Activated CD4-positive, alpha-beta T cell treated with anti-CD3 and anti-CD28 coated beads, Interleukin-2, amount 10 ng/mL, durations not matched to agents 7 days and 5 days (primary cell): ENCODE results near the gene PTPRN2. TPM values are rescaled to one million over a fixed set of nuclear protein-coding genes. Genes with fewer than 3 reads are reported as not detected.

ENCODE experiments used
- CTCF ChIA-PET: fragments of 350-600 bp; sonication (Branson Sonifier 250); formaldehyde crosslinking; loops from one replicate; lab custom pipeline; 2021; ENCODE audit warnings: antibody characterized with exemption; lab: Charles Lee
- POLR2A ChIA-PET: fragments of 350-600 bp; sonication (Branson Sonifier 250); formaldehyde crosslinking; loops from one replicate; lab custom pipeline; 2021; ENCODE audit warnings: antibody characterized with exemption; lab: Charles Lee
- DNase-seq: peaks from one replicate; pipeline ENCODE4 v3.0.0-alpha.2; 2020
- H3K27ac Mint-ChIP-seq: one replicate; pipeline ENCODE4 v1.8.0; 2021; ENCODE audit warnings: mild to moderate bottlenecking, moderate library complexity, mixed read lengths
- H3K27me3 Mint-ChIP-seq: one replicate; pipeline ENCODE4 v1.8.0; 2021; ENCODE audit warnings: mixed read lengths
- H3K36me3 Mint-ChIP-seq: one replicate; pipeline ENCODE4 v1.8.0; 2021; ENCODE audit warnings: low read depth, mixed read lengths
- H3K4me1 Mint-ChIP-seq: one replicate; pipeline ENCODE4 v1.8.0; 2021; ENCODE audit warnings: mixed read lengths
- H3K4me3 Mint-ChIP-seq: one replicate; pipeline ENCODE4 v1.8.0; 2021; ENCODE audit warnings: mild to moderate bottlenecking, moderate library complexity, mixed read lengths
- H3K9me3 Mint-ChIP-seq: one replicate; pipeline ENCODE4 v1.8.0; 2021; ENCODE audit warnings: mixed read lengths
- total RNA-seq, 2 experiments: library from RNA; stranded (reverse); gene quantifications; one replicate each; pipeline ENCODE4 v1.2.3, GENCODE V29; 2021

Gene PTPRN2
- total RNA-seq, 2 experiments from 2014 or later = 2.6 to 2.7 TPM

DNA sequence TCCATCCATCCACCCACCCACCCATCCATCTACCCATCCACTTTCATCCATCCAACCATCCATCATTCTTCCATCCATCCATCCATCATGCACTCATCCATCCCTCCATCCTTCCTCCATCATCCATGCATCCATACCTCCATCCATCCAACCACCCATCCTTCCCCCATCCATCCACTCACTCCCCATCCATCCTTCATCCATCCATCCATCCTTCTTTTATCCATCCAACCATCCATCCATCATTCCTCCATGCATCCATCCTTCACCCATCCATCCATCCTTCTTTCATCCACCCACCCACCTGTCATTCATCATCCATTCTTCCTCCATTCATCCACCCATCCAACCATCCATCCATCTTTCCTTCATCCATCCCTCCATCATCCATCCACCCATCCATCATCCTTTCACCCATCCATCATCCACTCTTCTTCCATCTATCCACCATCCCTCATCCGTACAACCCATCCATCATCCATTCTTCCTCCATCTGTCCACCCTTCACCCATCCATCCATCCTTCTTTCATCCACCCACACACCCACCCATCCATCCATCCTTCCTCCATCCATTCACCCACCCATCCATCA, 822.6 kb downstream of the PTPRN2 start:
- Mint-ChIP-seq H3K27ac (no peak overlapping the region), H3K4me3 (no peak overlapping the region), H3K9me3 (peaks cover 10% of the 10 kb centered on the region), H3K27me3 (peaks cover 7% of the 10 kb centered on the region), H3K36me3 (no peaks in the 10 kb centered on the region), H3K4me1 (peaks cover 5% of the 10 kb centered on the region)
- DNase-seq = no peak
- POLR2A ChIA-PET = no interaction called here
- CTCF ChIA-PET = no interaction called here

DNA sequence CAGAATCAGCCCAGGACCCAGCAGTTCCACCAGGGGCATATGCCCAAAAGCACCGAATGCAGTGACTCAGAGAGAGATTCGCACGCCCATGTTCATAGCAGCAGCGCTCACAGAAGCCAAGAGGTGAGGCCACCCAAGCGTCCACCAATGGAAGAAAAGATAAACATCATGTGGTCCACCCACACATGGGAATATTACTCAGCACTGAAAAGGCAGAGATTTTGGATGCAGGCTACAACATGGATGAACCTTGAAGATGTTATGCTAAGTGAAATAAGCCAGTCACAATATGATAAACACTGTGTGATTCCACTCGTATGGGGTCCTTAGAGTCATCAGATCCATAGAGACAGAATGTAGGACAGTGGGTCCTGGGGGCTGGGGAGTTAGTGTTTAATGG, 823.4 kb downstream of the PTPRN2 start:
- peaks cover 5% of the 10 kb centered on the region for H3K4me1 Mint-ChIP-seq
- peaks cover 7% of the 10 kb centered on the region for H3K27me3 Mint-ChIP-seq
- ChIA-PET POLR2A (no interaction called here), CTCF (no interaction called here)
- no peak overlapping the region for H3K4me3 Mint-ChIP-seq
- no peaks in the 10 kb centered on the region for H3K36me3 Mint-ChIP-seq
- DNase-seq = no peak
- peaks cover 10% of the 10 kb centered on the region for H3K9me3 Mint-ChIP-seq
- no peak overlapping the region for H3K27ac Mint-ChIP-seq

DNA sequence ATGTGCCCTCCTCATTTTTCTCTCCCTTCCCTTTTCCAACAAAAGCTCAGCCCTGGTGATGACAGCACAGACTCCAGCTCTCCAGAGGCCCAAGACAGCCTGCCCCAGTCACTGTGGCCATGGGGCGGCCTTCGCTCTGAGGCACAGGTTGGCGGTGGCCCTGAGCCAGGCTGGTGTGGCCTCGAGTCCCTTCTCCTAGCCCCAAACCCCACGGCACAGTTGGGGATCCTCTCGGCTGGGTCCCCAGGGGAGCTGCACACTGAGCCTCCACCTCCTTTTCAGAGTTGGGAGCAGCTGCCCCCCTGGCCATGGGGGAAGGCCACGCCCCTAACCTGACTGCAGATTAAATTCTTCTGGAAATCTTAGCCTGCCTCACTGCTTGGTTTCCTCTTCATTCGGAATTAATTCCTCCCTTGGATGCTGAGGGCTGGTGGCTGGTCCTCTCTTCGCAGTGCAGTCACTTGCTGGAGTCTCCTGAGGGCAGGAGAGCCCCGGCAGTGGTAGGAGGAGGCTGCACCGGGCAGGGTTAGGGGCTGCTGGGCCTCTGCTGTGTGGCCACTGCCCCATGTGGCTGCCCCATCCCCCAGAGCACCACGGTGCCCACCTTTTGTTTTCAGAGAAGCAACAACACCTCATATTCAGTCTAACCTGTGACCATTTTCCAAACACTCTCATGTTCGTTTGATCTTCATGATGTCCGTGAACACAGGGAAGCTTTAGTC, 824.2 kb downstream of the PTPRN2 start:
- DNase-seq = no peak

DNA sequence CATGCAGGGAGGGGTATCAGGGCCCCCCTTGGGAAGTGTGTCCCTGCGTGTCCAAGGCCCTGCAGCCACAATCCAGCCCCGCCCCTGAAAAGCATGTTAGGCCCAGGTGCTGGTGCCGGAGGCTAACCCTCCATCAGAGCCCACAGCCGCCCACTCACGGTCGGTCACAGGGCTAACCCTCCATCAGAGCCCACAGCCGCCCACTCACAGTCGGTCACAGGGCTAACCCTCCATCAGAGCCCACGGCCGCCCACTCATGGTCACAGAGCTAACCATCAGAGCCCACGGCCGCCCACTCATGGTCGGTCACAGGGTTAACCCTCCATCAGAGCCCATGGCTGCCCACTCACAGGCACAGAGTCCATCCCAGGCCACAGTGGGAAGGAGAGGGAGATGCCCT, 824.8 kb downstream of the PTPRN2 start:
- H3K9me3 Mint-ChIP-seq = peaks cover 10% of the 10 kb centered on the region
- H3K4me1 Mint-ChIP-seq = peaks cover 5% of the 10 kb centered on the region
- ChIA-PET POLR2A (no interaction called here), CTCF (no interaction called here)
- H3K27ac Mint-ChIP-seq = no peak overlapping the region
- no peak overlapping the region for H3K4me3 Mint-ChIP-seq
- H3K36me3 Mint-ChIP-seq = no peaks in the 10 kb centered on the region
- H3K27me3 Mint-ChIP-seq = peaks cover 7% of the 10 kb centered on the region
- DNase-seq = no peak

More for the DNA sequence above, 824.2 kb downstream of the PTPRN2 start:
- ChIA-PET CTCF (no interaction called here), POLR2A (no interaction called here)
- Mint-ChIP-seq H3K27me3 (peaks cover 7% of the 10 kb centered on the region), H3K36me3 (no peaks in the 10 kb centered on the region), H3K4me3 (no peak overlapping the region), H3K9me3 (peaks cover 10% of the 10 kb centered on the region), H3K27ac (no peak overlapping the region), H3K4me1 (peaks cover 5% of the 10 kb centered on the region)

DNA sequence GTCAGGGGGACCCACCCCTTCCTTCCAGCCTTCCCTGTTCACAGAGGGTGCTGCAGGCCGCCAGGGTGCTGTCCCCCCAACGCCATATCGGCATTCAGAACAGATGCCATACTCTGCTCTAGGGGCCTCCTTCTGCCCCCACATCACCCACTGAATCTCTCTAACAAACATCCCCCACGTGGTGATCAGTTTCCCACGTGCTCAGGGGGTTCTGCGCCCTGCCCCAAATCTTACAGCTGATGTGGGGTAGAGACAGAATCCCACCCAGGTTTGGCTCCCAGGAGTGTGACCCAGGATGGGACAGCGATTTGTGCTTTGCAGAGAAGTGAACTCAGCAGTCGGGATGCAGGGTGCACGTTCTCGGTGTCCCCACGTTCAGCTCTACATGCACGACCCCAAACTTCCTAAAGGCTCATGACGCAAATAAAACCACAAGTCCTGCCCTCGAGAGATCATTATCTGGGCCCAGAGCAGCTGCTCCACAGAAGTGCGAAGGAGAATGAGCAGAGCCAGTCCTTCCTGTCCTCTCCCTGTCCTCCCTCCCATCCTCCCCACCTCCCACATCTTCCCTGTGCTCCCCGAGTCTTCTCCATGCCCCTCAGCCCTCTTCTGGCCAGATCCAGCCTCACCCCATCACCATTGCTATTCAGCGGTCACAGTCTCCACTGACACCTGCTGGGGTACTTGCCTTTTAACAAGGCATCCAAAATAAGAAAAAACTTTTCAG, 827.5 kb downstream of the PTPRN2 start:
- Mint-ChIP-seq H3K9me3 (peaks cover 7% of the 10 kb centered on the region), H3K36me3 (no peaks in the 10 kb centered on the region), H3K4me3 (no peak overlapping the region), H3K4me1 (peaks cover 5% of the 10 kb centered on the region), H3K27me3 (peaks cover 7% of the 10 kb centered on the region), H3K27ac (no peak overlapping the region)
- DNase-seq = no peak
- ChIA-PET POLR2A (no interaction called here), CTCF (no interaction called here)

DNA sequence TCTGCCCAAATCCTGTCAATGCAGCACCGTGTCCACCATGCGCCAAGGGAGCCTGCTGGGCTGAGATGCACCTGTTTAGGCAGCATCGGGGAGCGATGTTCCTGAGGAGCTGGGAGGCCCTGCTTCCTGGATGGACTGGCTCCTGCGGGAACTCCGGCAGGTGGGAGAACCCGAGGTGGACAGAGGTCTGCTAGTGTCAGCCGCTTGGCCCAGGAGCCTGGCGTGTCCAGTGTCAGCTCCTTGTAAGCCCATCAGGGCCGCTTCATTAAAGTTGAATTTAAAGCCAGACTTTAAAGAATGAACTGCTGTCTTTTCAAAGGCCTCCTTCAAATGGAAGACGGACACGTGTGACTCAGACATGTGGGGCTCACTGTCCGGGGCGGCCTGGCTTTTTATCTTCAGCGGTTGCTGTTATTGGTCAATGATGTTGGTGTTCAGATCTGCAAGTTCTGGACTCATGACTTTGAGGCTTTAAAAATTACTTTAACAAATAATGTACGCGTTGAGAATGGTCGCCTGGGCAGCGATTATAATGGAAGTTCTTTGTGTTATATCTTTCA, 828.3 kb downstream of the PTPRN2 start:
- no peak for DNase-seq
- H3K36me3 Mint-ChIP-seq = no peaks in the 10 kb centered on the region
- peaks cover 6% of the 10 kb centered on the region for H3K9me3 Mint-ChIP-seq
- ChIA-PET CTCF (no interaction called here), POLR2A (no interaction called here)
- H3K27ac Mint-ChIP-seq = no peak overlapping the region
- H3K27me3 Mint-ChIP-seq = peaks cover 7% of the 10 kb centered on the region
- no peak overlapping the region for H3K4me3 Mint-ChIP-seq
- peaks cover 5% of the 10 kb centered on the region for H3K4me1 Mint-ChIP-seq

DNA sequence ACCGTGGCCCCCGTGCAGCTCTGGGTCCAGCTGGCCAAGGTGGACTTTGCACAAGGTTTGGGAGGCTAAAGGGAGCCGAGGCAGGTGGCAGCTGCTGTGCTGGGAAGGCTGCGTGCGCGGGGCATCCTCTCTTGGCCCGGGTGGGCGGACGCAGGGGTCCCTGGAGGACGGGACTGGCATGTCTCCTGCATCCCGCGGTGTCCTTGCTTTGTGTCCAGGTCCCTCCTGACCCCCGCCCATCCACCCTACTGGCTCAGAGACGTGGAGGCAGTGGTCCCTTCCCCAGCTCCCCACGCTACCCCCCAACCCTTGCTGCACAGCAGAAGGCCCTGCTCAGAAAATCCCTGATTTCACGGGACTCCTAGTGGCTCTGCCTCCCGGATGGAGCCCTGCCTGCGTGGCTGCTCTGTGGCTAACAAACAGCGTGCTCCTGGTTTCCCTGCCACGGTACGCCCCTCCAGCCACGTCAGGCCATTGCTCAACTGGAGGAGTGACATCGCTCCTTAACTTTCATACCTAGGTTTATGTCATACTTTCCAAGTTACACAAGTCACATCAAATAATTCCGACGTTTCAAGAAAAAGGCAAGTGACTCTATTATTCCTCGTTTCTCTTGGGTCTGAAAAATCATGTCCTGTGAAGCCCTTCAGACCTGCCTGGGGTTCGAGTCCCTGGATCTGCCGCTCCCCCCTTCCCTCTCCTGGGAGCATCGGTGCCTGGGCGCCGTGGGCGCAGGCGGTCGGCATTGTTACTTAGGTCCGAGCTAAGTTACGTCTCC, 829.0 kb downstream of the PTPRN2 start:
- no peaks in the 10 kb centered on the region for H3K36me3 Mint-ChIP-seq
- peaks cover 5% of the 10 kb centered on the region for H3K4me1 Mint-ChIP-seq
- DNase-seq = no peak
- no peak overlapping the region for H3K27ac Mint-ChIP-seq
- peaks cover 7% of the 10 kb centered on the region for H3K27me3 Mint-ChIP-seq
- ChIA-PET CTCF (no interaction called here), POLR2A (no interaction called here)
- no peak overlapping the region for H3K4me3 Mint-ChIP-seq
- H3K9me3 Mint-ChIP-seq = no peaks in the 10 kb centered on the region

DNA sequence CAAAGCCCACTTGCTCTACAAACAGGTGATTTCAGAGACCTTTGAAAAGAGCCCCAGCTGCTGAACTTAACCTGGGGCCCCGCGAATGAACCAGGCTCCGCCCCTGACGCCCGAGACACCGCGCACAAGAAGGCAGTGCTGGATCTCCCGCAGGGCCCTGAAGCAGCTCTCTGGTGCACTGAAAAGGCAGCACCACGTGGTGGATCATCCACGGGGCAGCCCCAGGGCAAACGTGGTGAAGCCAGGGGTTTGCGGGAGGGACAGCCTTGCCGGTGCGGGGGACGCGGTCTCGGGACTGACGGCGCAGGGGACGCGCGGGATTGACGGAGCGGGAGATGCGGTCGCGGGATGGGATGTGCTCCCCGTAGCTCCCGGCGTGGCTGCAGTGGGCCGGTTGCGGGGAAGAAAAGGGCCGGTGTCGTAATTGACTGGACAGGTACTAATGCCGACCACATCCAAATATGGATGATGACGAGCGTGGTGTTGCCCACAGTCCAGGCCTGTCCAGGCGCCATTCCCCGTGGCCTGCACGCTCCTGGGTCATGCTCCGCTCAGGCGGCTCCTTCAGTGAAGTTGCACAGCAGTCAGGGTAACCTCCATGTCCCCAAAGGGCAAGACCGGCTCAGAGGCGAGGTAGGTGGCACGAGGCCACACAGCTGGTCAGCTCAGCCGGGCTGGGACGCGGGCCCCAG, 829.7 kb downstream of the PTPRN2 start:
- DNase-seq = no peak
- H3K27ac Mint-ChIP-seq = no peak overlapping the region
- POLR2A ChIA-PET = no interaction called here
- CTCF ChIA-PET = no interaction called here
- H3K27me3 Mint-ChIP-seq = peaks cover 7% of the 10 kb centered on the region
- no peaks in the 10 kb centered on the region for H3K9me3 Mint-ChIP-seq
- H3K36me3 Mint-ChIP-seq = no peaks in the 10 kb centered on the region
- H3K4me1 Mint-ChIP-seq = peaks cover 5% of the 10 kb centered on the region
- no peak overlapping the region for H3K4me3 Mint-ChIP-seq

DNA sequence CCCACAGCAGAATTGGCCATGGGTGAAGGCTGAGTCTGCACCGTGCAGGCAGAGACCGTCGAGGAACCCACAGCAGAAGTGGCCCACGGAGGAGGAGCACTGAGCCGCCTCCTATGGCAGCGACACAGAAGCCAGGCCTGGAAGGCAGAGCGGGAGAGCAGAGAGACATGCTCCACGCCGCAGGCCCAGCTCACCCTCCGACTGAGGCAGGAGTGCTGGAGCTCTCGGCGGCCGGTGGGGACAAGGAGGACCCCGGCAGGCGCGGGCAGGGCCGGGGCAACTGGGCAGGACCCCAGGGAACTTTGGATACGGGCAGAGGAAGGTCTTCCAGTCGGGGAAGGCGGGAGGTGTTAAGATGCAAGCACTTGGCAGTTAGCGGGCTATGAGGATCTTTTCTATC, 830.4 kb downstream of the PTPRN2 start:
- POLR2A ChIA-PET = no interaction called here
- Mint-ChIP-seq H3K27ac (no peak overlapping the region), H3K27me3 (peaks cover 7% of the 10 kb centered on the region), H3K36me3 (no peaks in the 10 kb centered on the region), H3K9me3 (no peaks in the 10 kb centered on the region), H3K4me1 (peaks cover 5% of the 10 kb centered on the region), H3K4me3 (no peak overlapping the region)
- no peak for DNase-seq
- CTCF ChIA-PET = no interaction called here

DNA sequence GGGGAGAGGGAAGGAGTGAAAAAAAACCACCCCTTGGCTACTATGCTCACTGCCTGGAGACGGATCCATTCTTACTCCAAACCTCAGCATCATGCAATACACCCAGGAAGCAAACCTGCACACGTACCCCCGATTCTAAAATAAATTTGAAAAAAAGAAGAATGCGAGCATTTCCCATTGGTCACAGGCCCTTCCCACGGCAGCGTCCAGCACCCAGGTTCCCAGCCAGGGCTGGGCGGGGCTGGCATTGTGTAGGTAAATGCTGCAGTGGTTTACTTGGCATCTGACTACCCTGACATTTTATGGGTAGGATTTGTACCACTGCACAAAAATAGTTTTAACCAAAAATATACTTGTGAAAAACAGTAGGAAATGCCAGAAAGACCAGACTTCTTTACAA, 831.9 kb downstream of the PTPRN2 start:
- Mint-ChIP-seq H3K4me3 (no peak overlapping the region), H3K27ac (no peak overlapping the region), H3K36me3 (no peaks in the 10 kb centered on the region), H3K9me3 (no peaks in the 10 kb centered on the region), H3K27me3 (peaks cover 6% of the 10 kb centered on the region), H3K4me1 (peaks cover 5% of the 10 kb centered on the region)
- CTCF ChIA-PET = no interaction called here
- POLR2A ChIA-PET = no interaction called here
- DNase-seq = no peak

DNA sequence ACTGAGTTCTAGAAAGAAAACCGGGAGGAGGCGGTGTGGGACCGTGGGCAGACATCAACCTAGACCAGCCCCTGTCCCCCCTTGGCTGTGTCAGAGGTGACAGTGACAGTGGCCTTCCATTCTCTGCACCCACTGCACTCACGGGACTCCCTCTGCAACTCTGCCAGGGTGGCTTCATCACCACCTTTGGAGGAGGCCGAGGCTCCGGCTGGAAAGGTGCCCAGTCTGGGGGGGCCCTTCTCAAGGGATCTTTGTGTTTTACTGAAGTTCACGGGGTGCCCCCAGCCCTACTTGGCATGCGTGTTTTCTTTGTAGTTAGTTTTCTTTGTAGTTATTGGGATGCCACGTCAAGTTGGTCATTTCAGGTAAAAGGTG, 833.2 kb downstream of the PTPRN2 start:
- H3K27ac Mint-ChIP-seq = no peak overlapping the region
- no peaks in the 10 kb centered on the region for H3K9me3 Mint-ChIP-seq
- no peaks in the 10 kb centered on the region for H3K36me3 Mint-ChIP-seq
- H3K27me3 Mint-ChIP-seq = no peaks in the 10 kb centered on the region
- ChIA-PET POLR2A (no interaction called here), CTCF (no interaction called here)
- DNase-seq = no peak
- no peak overlapping the region for H3K4me3 Mint-ChIP-seq
- no peaks in the 10 kb centered on the region for H3K4me1 Mint-ChIP-seq

DNA sequence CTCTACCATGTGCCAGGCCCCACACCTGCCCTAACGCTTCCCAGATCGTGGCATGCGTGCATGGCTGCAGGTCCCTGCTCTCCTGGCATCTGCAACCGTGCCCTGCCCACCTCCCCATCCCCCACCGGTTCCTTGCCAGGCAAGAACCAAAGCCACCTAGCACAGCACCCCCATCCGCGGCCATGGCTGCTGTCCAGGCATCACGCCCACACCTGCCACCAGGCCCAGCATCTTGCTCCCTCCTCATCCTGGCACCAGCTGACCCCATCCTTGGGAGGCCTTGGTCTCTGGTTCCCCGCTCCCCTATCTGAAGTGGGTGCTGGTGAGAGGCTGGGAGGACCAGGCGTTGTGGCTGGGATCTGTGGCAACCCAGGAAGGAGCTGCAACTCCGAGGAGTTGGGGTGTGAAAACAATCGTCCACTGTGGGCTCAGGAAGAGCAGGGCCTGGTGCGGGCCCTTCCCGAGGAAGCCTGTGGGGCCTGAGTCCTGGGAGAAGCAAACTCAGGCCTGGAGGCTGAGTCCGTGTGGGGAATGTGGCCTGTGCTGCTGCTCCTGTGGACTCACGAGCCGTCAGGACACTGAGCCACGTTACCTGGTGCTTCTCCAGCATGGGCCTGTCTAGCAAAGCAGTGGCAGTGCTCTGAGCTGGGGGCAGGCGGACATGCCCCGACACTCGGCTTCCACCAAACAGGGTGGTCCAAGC, 833.8 kb downstream of the PTPRN2 start:
- Mint-ChIP-seq H3K4me3 (no peak overlapping the region), H3K36me3 (no peaks in the 10 kb centered on the region), H3K9me3 (no peaks in the 10 kb centered on the region), H3K27ac (no peak overlapping the region), H3K4me1 (no peaks in the 10 kb centered on the region), H3K27me3 (no peaks in the 10 kb centered on the region)
- DNase-seq = no peak
- ChIA-PET POLR2A (no interaction called here), CTCF (no interaction called here)
